ENCODE results near the gene M1AP.

M1AP gene

GRCh38 chr2:74625658-74626425 is 22.3 kb downstream of the M1AP start:
- DNase-seq (ENCODE audit: low read depth, low spot score): no peak
- Histone ChIP-seq H3K27ac (ENCODE audit: low read length) (no peak overlapping the region), H3K4me3 (ENCODE audit: low read length) (no peak overlapping the region), H3K4me1 (ENCODE audit: control insufficient read depth, insufficient read depth, low read length) (no peaks in the 10 kb centered on the region), H3K9me3 (ENCODE audit: control insufficient read depth, insufficient read depth, low read length) (no peaks in the 10 kb centered on the region), H3K36me3 (ENCODE audit: control insufficient read depth, insufficient read depth, low read length) (no peaks in the 10 kb centered on the region), H3K27me3 (ENCODE audit: control insufficient read depth, insufficient read depth, low read length) (no peaks in the 10 kb centered on the region)
- WGBS (ENCODE audit: insufficient coverage, insufficient read length): no CpG with 5 or more reads among the region's 5 CpGs

GRCh38 chr2:74620671-74621070 is 27.5 kb downstream of the M1AP start:
- H3K27me3 ChIP-seq (ENCODE audit: control insufficient read depth, insufficient read depth, low read length): no peaks in the 10 kb centered on the region
- no peak overlapping the region for H3K4me3 ChIP-seq (ENCODE audit: low read length)
- no peak overlapping the region for H3K27ac ChIP-seq (ENCODE audit: low read length)
- DNase-seq (ENCODE audit: low read depth, low spot score): no peak
- WGBS (ENCODE audit: insufficient coverage, insufficient read length): no CpG with 5 or more reads among the region's 12 CpGs
- H3K4me1 ChIP-seq (ENCODE audit: control insufficient read depth, insufficient read depth, low read length): no peaks in the 10 kb centered on the region
- no peaks in the 10 kb centered on the region for H3K9me3 ChIP-seq (ENCODE audit: control insufficient read depth, insufficient read depth, low read length)
- no peaks in the 10 kb centered on the region for H3K36me3 ChIP-seq (ENCODE audit: control insufficient read depth, insufficient read depth, low read length)

- Histone ChIP-seq H3K36me3 (ENCODE audit: control insufficient read depth, insufficient read depth, low read length) (no peaks in the 10 kb centered on the region), H3K27ac (ENCODE audit: low read length) (no peak overlapping the region), H3K27me3 (ENCODE audit: control insufficient read depth, insufficient read depth, low read length) (no peaks in the 10 kb centered on the region), H3K4me3 (ENCODE audit: low read length) (no peak overlapping the region), H3K9me3 (ENCODE audit: control insufficient read depth, insufficient read depth, low read length) (no peaks in the 10 kb centered on the region), H3K4me1 (ENCODE audit: control insufficient read depth, insufficient read depth, low read length) (no peaks in the 10 kb centered on the region)
- DNase-seq (ENCODE audit: low read depth, low spot score): no peak
- WGBS (ENCODE audit: insufficient coverage, insufficient read length): no CpG with 5 or more reads among the region's 5 CpGs
These were observed 28.4 kb downstream of the M1AP start for GRCh38 chr2:74619651-74620297.

GRCh38 chr2:74618410-74619083 is 29.6 kb downstream of the M1AP start:
- no CpG with 5 or more reads among the region's 6 CpGs for WGBS (ENCODE audit: insufficient coverage, insufficient read length)
- no peaks in the 10 kb centered on the region for H3K27me3 ChIP-seq (ENCODE audit: control insufficient read depth, insufficient read depth, low read length)
- no peak for DNase-seq (ENCODE audit: low read depth, low spot score)
- H3K27ac ChIP-seq (ENCODE audit: low read length): no peak overlapping the region
- no peaks in the 10 kb centered on the region for H3K4me1 ChIP-seq (ENCODE audit: control insufficient read depth, insufficient read depth, low read length)
- no peaks in the 10 kb centered on the region for H3K9me3 ChIP-seq (ENCODE audit: control insufficient read depth, insufficient read depth, low read length)
- no peaks in the 10 kb centered on the region for H3K36me3 ChIP-seq (ENCODE audit: control insufficient read depth, insufficient read depth, low read length)
- H3K4me3 ChIP-seq (ENCODE audit: low read length): no peak overlapping the region

GRCh38 chr2:74617122-74617521 is 31.0 kb downstream of the M1AP start:
- H3K36me3 ChIP-seq (ENCODE audit: control insufficient read depth, insufficient read depth, low read length): no peaks in the 10 kb centered on the region
- no peak for DNase-seq (ENCODE audit: low read depth, low spot score)
- WGBS (ENCODE audit: insufficient coverage, insufficient read length): no CpG with 5 or more reads among the region's 3 CpGs

GRCh38 chr2:74606927-74607326 is 41.2 kb downstream of the M1AP start:
- no peaks in the 10 kb centered on the region for H3K36me3 ChIP-seq (ENCODE audit: control insufficient read depth, insufficient read depth, low read length)
- H3K4me3 ChIP-seq (ENCODE audit: low read length): no peak overlapping the region
- no peaks in the 10 kb centered on the region for H3K4me1 ChIP-seq (ENCODE audit: control insufficient read depth, insufficient read depth, low read length)
- no CpG with 5 or more reads among the region's 5 CpGs for WGBS (ENCODE audit: insufficient coverage, insufficient read length)
- no peak for DNase-seq (ENCODE audit: low read depth, low spot score)
- no peaks in the 10 kb centered on the region for H3K27me3 ChIP-seq (ENCODE audit: control insufficient read depth, insufficient read depth, low read length)
- no peaks in the 10 kb centered on the region for H3K9me3 ChIP-seq (ENCODE audit: control insufficient read depth, insufficient read depth, low read length)
- H3K27ac ChIP-seq (ENCODE audit: low read length): no peak overlapping the region

More at GRCh38 chr2:74617122-74617521, 31.0 kb downstream of the M1AP start:
- H3K4me1 ChIP-seq (ENCODE audit: control insufficient read depth, insufficient read depth, low read length): no peaks in the 10 kb centered on the region
- no peak overlapping the region for H3K27ac ChIP-seq (ENCODE audit: low read length)
- no peak overlapping the region for H3K4me3 ChIP-seq (ENCODE audit: low read length)
- no peaks in the 10 kb centered on the region for H3K9me3 ChIP-seq (ENCODE audit: control insufficient read depth, insufficient read depth, low read length)
- H3K27me3 ChIP-seq (ENCODE audit: control insufficient read depth, insufficient read depth, low read length): no peaks in the 10 kb centered on the region; the same call in 1 of the 2 replicates

GRCh38 chr2:74603282-74604000 is 44.7 kb downstream of the M1AP start:
- WGBS (ENCODE audit: insufficient coverage, insufficient read length): no CpG with 5 or more reads among the region's 7 CpGs
- no peak overlapping the region for H3K27ac ChIP-seq (ENCODE audit: low read length)
- no peaks in the 10 kb centered on the region for H3K4me1 ChIP-seq (ENCODE audit: control insufficient read depth, insufficient read depth, low read length)
- H3K4me3 ChIP-seq (ENCODE audit: low read length): no peak overlapping the region
- DNase-seq (ENCODE audit: low read depth, low spot score): no peak
- H3K9me3 ChIP-seq (ENCODE audit: control insufficient read depth, insufficient read depth, low read length): no peaks in the 10 kb centered on the region
- H3K27me3 ChIP-seq (ENCODE audit: control insufficient read depth, insufficient read depth, low read length): no peaks in the 10 kb centered on the region
- no peaks in the 10 kb centered on the region for H3K36me3 ChIP-seq (ENCODE audit: control insufficient read depth, insufficient read depth, low read length)

- Histone ChIP-seq H3K4me1 (ENCODE audit: control insufficient read depth, insufficient read depth, low read length) (no peaks in the 10 kb centered on the region), H3K9me3 (ENCODE audit: control insufficient read depth, insufficient read depth, low read length) (no peaks in the 10 kb centered on the region), H3K27me3 (ENCODE audit: control insufficient read depth, insufficient read depth, low read length) (no peaks in the 10 kb centered on the region), H3K27ac (ENCODE audit: low read length) (no peak overlapping the region), H3K36me3 (ENCODE audit: control insufficient read depth, insufficient read depth, low read length) (no peaks in the 10 kb centered on the region), H3K4me3 (ENCODE audit: low read length) (no peak overlapping the region)
- no CpG with 5 or more reads among the region's 1 CpG for WGBS (ENCODE audit: insufficient coverage, insufficient read length)
- no peak for DNase-seq (ENCODE audit: low read depth, low spot score)
These were observed 45.4 kb downstream of the M1AP start for GRCh38 chr2:74602586-74603281.

GRCh38 chr2:74599676-74600075 is 48.5 kb downstream of the M1AP start:
- no peaks in the 10 kb centered on the region for H3K36me3 ChIP-seq (ENCODE audit: control insufficient read depth, insufficient read depth, low read length)
- H3K27ac ChIP-seq (ENCODE audit: low read length): no peak overlapping the region
- no peak overlapping the region for H3K4me3 ChIP-seq (ENCODE audit: low read length)
- H3K4me1 ChIP-seq (ENCODE audit: control insufficient read depth, insufficient read depth, low read length): no peaks in the 10 kb centered on the region
- H3K27me3 ChIP-seq (ENCODE audit: control insufficient read depth, insufficient read depth, low read length): no peaks in the 10 kb centered on the region
- no peak for DNase-seq (ENCODE audit: low read depth, low spot score)
- no peaks in the 10 kb centered on the region for H3K9me3 ChIP-seq (ENCODE audit: control insufficient read depth, insufficient read depth, low read length)
- WGBS (ENCODE audit: insufficient coverage, insufficient read length): no CpG with 5 or more reads among the region's 3 CpGs

GRCh38 chr2:74597410-74597809 is 50.7 kb downstream of the M1AP start:
- Histone ChIP-seq H3K27ac (ENCODE audit: low read length) (no peak overlapping the region), H3K9me3 (ENCODE audit: control insufficient read depth, insufficient read depth, low read length) (no peaks in the 10 kb centered on the region), H3K36me3 (ENCODE audit: control insufficient read depth, insufficient read depth, low read length) (no peaks in the 10 kb centered on the region), H3K4me1 (ENCODE audit: control insufficient read depth, insufficient read depth, low read length) (no peaks in the 10 kb centered on the region), H3K27me3 (ENCODE audit: control insufficient read depth, insufficient read depth, low read length) (no peaks in the 10 kb centered on the region), H3K4me3 (ENCODE audit: low read length) (no peak overlapping the region)
- no peak for DNase-seq (ENCODE audit: low read depth, low spot score)
- WGBS (ENCODE audit: insufficient coverage, insufficient read length): no CpG with 5 or more reads among the region's 1 CpG

All from iPS DF 6.9 (cell line).